Kidney capillary endothelial cell (primary cell): ENCODE measurements around the gene CNDP2.
"Not testable (repeated sequence)": the region's sequence is repeated elsewhere in the genome, so short reads cannot be mapped to it uniquely, and the experiment has no call there.

ENCODE experiments used
- DNase-seq: peaks from one replicate; pipeline ENCODE4 v3.0.0-alpha.2; 2018; ENCODE audit warnings: low spot score

The CNDP2 gene

DNA sequence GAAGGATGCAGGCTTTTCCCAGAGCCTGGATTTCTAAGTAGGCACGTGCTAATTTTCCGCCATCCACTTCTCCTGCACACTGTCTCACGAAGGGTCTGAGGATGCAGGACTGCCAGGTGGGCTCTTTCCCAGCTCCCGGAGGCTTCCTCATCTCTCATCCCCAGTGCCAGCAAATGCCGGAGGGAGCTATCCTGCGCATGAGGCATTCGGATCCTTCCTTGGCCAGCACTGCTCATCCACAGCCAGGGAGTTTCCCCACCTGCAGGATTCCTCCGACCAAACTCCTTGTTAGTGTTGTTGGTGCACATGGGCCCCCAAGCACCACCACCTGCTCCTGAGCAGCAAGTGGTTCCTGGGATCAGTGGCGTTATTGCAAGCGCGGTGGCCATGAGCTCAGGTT is 43.1 kb downstream of the CNDP2 start:
- DNase-seq = no peak

DNA sequence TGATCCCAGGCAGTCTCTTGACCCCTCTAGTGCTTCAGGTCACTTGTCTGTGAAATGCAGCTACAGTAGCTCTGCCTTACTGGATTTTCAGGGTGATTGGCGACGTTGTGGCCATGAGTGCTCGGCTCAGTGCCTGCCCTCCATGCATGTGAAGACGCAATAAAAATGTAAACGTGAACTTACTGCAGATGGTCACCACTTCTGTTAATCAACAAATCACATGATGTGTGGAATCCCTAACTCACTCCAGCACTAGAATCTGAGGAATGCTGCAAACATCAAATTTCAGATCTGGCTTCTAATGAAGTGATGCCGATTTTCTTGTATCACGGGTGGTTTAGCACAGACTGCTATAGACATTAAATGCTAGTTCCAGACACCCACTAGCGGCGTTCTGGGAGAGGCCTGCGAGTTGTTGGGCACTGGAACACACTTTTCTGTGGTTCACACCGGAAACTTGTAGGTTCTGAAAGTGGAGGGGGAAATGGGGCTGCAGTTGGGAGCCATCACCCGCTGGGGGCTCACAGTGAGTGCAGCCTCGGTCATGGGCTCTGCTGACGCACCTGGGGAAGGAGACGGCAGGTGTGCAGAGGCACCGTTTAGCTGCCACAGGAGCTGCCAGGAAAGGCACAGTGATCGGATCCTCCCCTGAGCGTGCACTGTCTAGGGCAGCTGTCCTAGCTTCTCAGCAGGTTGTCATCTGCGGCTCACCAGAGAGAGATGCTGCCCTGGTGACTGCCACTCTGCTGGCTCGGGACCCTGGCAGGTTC is 44.7 kb downstream of the CNDP2 start:
- DNase-seq = no peak

DNA sequence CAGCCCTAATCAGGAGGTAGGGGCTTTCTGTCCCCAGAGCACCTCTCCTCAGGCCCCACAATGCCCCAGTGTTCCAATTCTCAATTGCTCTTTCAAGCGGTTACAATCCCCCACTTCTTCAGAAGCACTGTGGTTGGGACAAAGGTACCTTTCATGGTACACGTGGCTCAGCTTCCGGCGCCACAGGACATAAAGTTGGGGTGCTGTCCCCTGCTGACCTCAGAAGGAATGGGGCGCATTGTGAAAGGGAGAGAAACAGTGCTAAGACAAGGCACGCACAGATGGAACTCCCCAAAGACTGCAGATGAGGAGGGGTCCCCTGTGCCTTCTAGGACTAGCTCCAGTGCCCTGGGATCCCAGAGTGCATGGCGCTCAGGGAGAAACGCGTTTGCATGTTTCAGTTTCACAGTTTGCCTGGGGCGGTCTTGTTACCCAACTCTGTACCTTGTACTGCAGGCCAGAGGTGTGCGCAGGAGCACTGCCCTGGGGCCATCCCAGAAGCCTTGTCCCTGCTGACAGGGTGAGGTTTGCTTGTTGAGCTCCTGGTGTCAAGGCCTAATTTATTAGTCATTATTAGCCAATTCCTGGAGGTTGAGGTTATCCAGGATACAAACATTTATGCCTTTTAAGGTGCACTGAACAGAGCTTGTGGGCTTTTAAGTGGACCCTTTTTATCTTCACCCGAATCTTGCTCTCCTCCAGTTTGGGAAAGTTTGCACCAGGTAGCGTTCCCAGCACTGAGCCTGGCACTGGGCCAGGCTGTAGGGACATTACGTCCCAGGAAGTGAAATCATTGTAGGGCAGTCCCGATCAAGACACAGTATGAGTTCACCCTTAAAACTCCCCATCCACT is 45.8 kb downstream of the CNDP2 start:
- no peak for DNase-seq

DNA sequence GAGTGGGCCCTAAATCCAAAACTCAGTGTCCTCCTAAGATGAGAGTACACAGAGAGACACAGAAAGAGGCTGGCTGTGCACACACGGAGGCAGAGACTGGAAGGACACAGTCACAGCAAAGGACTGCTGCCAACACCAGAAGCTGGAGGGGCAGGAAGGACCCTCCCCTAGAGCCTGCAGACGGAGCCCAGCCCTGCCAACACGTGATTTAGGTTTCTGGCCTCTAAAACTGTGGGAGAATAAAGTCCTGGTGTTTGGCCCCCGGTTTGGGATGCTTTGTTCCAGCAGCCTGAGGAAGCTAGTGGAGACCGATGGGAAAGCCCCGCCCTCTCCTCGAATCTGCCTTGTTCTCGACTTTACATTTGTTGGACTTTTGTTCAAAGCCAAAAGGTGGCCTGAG is 48.7 kb downstream of the CNDP2 start:
- DNase-seq = no peak

DNA sequence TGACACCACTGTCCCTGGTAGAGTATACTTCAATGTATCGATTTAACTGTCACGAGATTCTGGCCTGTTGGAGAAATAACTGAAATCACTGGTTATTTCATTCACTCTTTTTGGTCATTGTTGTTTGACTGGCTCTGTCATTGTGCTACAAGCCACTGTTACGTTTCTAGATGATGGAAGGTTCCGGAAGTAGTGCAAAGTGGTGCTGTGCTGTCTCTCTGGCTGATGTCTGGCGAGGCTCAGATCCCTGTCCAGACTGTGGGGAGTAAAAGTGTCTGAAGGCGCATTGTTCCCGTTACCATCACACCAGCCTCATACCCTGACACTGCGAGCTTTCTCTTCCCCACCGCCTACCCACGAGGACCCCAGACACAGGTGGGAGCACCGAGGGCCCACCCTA is 49.8 kb downstream of the CNDP2 start:
- no peak for DNase-seq

DNA sequence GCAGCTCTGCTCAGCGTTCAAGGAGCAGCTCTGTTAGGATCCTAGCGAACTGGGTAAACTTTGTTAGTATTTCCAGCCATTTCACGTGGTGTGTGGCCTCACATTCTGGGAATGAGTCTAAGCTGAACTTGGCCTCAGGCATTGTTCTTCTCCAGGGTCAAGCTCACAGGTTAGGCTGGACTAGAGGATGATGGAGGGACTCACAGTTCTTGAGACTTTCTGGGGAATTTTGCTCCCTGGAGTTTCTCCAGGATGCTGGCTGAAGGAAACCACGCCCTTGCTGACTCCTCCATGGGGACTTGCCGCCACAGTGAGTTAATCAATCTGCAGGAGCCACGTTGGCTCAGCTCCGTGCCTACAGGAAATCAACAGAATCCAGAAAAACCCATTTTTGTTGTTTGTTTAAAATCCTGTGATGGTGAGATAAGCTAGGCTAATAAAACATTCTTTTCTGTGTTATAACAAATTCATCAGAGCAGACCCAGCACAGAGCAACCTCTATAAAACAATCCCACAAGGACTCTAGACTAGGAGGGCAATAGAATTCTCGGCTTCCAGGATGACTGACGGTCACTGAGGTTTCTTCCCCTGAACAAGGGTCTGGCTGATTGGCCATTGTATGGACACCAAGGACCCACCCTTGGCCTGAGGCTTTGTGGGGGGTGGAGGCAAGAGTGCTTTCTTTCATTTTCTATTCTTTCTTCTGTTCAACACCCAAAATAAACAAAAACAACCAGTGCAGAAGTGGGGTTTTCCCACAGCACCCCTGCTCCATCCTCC is 50.8 kb downstream of the CNDP2 start:
- DNase-seq = peak; percentile 51

DNA sequence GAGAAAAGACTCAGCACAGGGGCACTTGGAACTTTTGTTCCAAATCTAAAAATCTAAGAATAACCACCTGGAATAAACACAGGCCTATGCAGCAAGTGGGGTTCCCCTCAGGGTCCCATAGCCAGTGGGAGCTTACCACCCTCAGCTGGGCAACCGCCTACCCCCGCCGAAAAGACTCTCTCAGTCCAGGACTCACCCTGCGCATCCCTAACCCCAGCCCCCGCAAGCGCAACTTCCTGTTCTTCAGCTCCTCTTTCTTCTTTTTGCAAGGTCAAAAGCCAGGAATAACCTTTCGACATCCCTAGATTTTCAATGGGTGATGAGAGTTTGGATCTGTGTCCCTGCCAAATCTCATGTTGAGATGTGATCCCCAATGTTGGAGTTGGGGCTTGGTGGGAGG is 51.7 kb downstream of the CNDP2 start:
- DNase-seq = no peak

DNA sequence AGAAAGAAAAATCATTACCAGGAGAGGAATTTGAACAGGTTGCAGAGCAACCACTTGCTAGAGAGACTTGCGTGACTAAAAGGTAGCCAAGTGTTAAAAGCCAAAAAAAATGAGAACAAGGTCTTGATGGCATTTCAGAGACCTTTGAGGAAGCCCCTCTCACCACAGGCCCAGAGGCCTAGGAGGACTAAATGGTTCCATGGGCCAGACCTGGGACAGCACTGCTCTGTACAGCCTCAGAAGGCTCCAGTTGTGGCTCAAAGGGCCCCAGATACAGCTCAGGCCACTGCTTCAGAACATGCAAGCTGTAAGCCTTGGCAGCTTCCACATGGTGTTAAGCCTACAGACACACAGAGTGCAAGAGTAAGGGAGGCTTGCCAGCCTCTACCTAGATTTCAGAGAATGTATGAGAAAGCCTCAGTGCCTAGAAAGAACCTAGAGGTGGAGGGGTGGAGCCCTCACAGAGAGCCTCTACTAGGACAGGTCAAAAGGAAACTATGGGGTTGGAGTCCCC is 53.5 kb downstream of the CNDP2 start:
- no peak for DNase-seq

DNA sequence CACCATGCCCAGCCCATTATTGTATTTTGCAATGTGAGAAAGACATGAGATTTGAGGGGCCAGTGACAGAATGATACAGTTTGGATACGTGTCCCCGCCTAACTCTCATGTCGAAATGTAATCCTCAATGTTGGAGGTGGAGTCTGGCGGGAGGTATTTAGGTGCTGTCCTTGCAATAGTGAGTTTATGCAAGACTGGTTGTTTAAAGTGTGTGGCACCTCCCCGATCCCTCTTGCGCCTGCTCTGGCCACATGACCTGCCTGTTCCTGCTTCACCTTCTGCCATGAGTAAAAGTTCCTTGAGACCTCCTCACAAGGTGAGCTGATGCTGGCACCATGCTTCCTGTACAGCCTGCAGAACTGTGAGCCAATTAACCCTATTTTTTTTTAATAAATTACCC is 54.7 kb downstream of the CNDP2 start:
- no peak for DNase-seq

DNA sequence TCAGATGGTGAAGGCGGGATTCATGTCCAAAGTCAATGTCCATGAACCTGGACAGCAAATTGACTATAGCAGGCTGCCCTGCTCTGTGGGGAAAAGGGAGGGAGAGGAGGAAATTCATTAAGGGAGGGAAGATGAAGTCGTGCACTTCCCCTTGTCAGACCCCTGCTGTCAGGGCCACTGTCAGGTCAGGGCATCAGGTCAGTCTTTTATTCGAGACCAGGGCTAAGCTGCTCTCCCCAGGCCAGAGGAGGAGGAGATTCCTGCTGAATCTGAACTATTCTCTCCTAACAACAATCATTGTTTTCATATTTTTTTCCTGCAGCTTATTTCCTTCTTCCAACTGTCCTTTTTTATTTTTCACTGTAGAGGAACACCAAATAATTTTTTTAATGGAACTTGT is 55.3 kb downstream of the CNDP2 start:
- no peak for DNase-seq

DNA sequence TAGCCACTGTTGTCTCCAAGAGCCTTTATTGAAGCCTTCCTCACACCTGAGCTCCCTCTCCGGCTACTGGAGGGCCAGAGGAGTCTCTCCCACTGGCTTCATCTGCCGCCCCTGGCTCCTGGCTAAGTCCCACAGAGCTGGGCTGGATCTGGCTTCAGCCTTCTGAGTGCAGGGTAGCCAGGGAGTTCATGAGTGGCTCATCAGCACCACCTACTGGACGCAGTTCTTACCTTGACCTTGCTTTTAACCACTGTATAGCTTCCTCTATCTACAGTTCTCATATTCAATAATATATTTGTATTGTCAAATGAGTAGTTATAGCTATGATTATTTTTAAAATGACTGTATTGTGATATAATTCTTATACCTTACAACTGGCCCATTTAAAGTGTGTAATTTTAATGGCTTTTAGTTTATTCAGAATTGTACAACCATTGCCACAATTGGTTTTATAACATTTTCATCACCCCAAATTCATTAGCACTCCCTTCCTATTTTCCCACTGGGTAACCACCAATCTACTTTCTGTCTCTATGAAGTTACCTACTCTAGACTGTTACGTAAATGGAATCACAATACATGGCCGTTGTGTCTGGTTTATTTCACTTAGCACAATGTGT is 55.9 kb downstream of the CNDP2 start:
- DNase-seq = peak; percentile 77

DNA sequence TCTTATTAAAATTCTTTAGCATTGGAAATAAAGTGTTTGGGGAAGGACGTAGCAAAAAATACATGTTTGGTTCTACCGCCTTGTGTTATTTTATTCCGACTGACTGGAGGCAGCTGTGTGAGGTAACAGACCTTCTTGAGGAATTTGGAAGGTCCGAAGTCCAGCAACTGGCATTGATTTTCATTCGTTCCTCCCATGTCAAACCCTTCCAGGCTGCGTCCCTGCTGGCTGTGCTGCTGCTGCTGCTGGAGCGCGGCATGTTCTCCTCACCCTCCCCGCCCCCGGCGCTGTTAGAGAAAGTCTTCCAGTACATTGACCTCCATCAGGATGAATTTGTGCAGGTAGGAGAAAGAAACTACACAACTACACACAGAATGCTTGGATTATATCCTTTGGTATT is 60.0 kb downstream of the CNDP2 start:
- DNase-seq = no peak

DNA sequence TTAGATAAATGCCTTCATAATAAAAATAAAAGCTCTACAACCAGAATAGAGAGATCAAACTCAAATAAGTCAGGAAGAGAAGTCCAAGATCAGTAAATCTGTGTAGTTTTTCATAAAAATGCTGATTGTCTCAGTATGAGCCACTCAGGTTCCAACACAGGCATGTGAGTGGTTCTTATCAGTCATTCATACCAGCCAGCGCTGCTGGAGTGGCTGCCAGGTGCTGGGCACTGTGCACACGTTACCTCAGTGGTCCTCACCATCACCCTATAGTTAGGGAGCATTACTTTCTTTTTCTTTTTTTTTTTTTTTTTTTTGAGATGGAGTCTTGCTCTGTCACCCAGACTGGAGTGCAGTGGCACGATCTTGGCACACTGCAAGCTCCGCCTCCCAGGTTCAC is 61.9 kb downstream of the CNDP2 start:
- DNase-seq = no peak

DNA sequence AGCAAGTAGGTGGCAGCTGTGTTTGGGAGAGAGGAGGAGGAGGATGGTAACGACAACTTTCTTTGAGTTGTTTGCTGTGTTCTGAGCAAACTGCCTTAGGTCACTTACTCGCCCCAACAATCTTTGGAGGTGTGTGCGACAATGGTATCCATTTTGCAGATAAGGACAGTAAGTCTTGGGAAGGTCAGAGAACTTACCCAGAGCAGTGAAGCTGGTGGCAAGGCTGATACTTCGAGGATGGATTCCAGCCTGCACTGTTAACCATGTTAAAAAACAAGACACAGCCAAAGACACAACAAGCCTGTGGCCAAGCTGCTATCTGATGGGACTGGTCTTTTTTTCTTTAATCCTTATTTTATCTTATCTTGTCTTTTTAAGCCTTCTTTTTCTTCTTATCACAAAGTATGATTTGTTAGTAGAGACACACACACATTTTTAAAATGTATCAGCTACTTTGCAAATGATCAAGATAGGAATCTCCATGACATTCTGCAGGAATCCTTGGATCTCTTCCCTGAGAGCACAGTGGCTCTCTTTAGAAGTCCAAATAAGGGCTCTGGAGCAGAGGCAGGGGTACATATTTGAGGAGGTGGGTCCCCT is 66.1 kb downstream of the CNDP2 start:
- no peak for DNase-seq

DNA sequence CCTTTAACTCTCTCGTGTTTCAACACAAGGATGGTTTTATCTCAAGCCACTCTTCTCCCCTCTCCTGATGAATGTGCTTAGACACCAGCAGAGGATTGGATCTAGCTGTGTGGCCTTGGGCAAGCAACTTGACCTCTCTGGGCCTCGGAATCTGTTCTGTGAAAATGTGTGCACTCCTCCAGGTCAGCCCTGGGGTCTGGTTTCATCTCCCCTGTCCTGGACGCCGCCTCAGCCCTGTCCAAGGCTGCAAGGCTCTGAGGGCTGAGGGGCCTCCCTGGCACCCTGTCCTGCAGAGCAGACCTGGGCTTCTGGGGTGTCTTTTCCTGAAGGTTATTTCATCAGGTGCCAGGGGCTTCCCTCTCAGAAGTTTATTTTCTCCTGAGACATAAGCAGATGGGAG is 66.6 kb downstream of the CNDP2 start:
- DNase-seq = no peak

DNA sequence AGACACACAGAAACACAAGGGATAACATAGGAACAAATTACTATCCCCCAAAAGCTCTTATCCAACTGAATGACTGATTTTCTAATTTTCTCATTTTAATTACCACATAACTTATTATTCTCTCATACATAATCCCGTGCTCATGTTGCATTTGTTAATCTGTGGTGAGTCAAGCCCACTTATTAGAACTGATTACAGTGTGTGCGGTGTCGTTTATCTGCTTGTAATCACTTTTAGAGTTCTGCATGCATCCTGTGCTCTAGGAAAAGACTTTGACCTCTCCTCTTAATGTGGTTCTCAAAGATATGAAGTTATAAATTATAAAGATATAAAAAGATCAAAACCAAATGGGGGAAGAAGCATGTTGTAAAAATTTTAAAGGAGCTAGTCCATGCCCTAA is 67.8 kb downstream of the CNDP2 start:
- no peak for DNase-seq

DNA sequence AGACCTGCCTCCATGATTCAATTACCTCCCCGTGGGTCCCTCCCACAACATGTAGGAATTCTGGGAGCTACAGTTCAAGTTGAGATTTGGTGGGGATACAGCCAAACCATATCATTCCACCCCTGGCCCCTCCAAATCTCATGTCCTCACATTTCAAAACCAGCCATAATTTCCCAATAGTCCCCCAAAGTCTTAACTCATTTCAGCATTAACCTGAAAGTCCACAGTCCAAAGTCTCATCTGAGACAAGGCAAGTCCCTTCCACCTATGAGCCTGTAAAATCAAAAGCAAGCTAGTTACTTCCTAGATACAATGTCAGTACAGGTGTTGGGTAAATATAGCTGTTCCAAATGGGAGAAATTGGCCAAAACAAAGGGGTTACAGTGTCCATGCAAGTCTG is 69.0 kb downstream of the CNDP2 start:
- not testable (repeated sequence) for DNase-seq

DNA sequence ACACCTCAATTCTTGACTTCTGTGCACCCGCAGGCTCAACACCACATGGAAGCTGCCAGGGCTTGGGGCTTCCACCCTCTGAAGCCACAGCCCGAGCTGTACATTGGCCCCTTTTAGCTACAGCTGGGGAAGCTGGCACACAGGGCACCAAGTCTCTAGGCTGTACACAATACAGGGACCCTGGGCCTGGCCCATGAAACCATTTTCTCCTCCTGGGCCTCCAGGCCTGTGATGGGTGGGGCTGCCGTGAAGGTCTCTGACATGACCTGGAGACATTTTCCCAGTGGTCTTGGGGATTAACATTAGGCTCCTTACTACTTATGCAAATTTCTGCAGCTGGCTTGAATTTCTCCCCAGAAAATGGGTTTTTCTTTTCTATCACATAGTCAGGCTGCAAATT is 69.8 kb downstream of the CNDP2 start:
- not testable (repeated sequence) for DNase-seq

DNA sequence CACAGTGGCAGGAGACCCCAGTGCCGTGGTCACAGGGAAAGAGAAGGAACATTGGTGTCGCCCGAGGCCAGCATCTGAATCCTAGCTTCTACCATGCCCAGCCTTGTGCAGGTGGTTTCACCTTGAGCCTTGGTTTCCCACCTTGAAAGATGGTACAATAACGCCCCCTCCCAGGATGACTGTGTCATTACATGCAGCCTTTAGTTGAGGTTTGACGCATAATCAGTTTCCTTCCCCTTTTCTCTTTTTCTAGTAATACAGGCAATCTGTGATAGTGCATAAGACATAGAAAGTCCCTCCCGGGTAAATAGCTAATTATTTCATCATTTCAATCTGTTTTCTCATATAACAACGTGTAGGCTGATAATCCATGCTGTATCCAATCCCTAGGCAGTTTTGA is 71.7 kb downstream of the CNDP2 start:
- no peak for DNase-seq

DNA sequence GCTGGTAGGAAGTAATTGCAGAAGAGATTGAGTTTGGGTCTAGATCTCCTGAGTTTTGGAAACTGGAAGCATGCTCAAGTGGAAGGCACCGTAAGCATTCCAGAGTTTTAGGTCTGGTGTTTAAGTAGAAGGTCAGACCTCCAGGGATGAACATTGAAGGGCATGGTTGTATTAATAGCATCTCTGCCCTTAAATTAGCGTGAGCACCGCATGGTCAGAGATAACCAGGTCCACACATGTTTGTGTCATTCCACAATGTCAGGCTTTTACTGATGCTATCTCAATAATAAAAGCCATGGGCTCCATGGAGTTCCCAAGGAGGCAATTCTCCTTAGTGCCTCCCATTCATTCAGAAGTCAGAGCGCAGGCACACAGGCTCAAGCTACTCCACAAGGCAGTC is 73.2 kb downstream of the CNDP2 start:
- no peak for DNase-seq

DNA sequence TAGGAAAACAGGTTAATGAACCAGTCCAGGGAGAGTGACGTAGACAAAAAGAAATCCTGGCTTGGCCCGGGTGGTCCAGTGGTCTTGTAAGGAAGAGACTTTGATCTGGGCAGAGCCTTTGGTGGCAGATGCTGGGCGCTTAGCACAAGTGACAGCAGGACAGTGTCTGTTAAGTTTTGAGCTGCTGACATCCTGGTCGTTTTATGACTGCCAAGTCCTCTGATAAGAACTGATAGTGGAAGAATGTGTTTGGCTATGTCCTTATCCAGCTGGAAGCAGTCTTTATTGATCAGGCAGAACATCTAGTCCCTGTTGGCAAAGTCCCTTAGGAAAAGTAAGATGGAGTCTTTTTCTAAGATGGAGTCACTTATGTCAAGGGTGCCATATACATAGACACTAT is 74.1 kb downstream of the CNDP2 start:
- DNase-seq = no peak
